IPS DF 4.7 (cell line): ENCODE data around the gene ZFYVE28.
"Not testable (repeated sequence)": the region's sequence is repeated elsewhere in the genome, so short reads cannot be mapped to it uniquely, and the experiment has no call there.

Experiments
- DNase-seq: peaks from one replicate; pipeline ENCODE4 v3.0.0-alpha.2; 2013; ENCODE audit warnings: low spot score; ENCODE audit errors: extremely low read depth

ZFYVE28 gene

GRCh38 chr4:2249526-2250356 is 168.7 kb downstream of the ZFYVE28 start:
- no peak for DNase-seq

- no peak for DNase-seq
These were observed 169.6 kb downstream of the ZFYVE28 start for GRCh38 chr4:2248821-2249261.

GRCh38 chr4:2248044-2248780 is 170.2 kb downstream of the ZFYVE28 start:
- DNase-seq: no peak

GRCh38 chr4:2247128-2248043 is 171.1 kb downstream of the ZFYVE28 start:
- no peak for DNase-seq

- no peak for DNase-seq
These were observed 171.9 kb downstream of the ZFYVE28 start for GRCh38 chr4:2246384-2247127.

GRCh38 chr4:2245787-2246275 is 172.6 kb downstream of the ZFYVE28 start:
- DNase-seq: no peak

- DNase-seq: no peak
These were observed 173.2 kb downstream of the ZFYVE28 start for GRCh38 chr4:2245057-2245786.

- DNase-seq: no peak
These were observed 174.6 kb downstream of the ZFYVE28 start for GRCh38 chr4:2243681-2244380.

GRCh38 chr4:2241410-2242353 is 176.8 kb downstream of the ZFYVE28 start, which contains the start of the genes HAUS3 and POLN:
Gene HAUS3 (minus strand): TSS chr4:2242121. CDS start chr4:2240946, 1,175 bp downstream.
Gene POLN (minus strand): TSS chr4:2242121. CDS start chr4:2229231, 12,890 bp downstream.
- no peak for DNase-seq

GRCh38 chr4:2241003-2241402 is 177.4 kb downstream of the ZFYVE28 start:
- DNase-seq: no peak

GRCh38 chr4:2236944-2237666 is 181.3 kb downstream of the ZFYVE28 start:
- no peak for DNase-seq

- DNase-seq: no peak
These were observed 187.4 kb downstream of the ZFYVE28 start for GRCh38 chr4:2231082-2231481.

- no peak for DNase-seq
These were observed 192.2 kb downstream of the ZFYVE28 start for GRCh38 chr4:2226261-2226660.

- no peak for DNase-seq
These were observed 195.6 kb downstream of the ZFYVE28 start for GRCh38 chr4:2222838-2223237.

GRCh38 chr4:2221378-2221777 is 197.1 kb downstream of the ZFYVE28 start:
- DNase-seq: not testable (repeated sequence)

GRCh38 chr4:2220016-2220630 is 198.3 kb downstream of the ZFYVE28 start:
- DNase-seq: no peak
